ENCODE data around the gene PAK2.

PAK2 gene

GRCh38 chr3:196740481-196741248 lies 1.0 kb downstream of the PAK2 start:
- no peak for TF ChIP-seq CTCF (IDR thresholded peaks at IDR 0.05)

DNA sequence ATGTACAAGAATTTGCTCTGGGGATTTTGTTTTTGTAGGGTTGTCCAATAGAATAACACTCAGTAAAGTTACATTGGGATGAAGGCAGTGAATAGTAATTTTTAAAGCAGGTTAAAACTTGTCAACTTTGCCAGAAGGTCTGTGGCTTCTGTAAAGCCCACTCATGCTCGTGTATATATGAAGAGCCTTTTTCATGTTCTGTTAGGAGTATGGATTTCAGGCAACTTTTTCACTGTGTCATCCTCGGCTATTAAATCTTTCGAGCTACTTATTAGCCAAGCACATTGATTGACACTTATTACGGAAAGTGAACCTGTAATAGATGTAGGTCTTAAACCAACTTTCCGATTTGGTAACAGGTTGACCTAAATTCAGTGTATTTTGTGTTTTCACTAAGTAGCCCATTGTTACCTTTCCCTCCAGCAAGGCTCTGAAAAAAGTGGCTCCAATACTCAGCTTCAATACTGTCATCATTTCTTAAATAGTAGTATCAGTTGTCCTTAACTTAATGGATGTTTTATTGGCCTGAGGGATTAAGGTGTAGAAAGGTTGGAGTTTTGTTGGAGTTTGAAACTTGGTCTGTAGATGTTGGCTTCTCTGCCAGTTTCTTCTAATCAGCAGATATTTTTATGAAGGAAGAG lies 1.7 kb downstream of the PAK2 start:
- TF ChIP-seq CTCF (IDR thresholded peaks at IDR 0.05), result no peak

DNA sequence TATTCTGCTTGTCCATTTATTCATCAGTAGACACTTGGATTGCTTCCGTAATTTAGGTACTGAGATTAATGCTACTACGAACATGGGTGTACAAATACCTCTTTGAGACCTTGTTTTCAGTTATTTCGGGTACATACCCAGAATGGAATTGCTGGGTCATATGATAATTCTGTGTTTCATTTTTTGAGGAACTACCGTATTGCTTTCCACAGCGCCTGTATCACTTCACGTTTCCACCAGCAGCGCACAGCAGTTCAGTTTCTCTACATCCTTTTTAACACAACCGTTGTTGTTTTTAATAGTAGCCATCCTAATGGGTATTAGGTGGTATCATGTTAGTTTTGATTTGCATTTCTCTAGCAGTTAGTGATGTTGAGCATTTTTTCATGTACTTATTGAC lies 9.5 kb downstream of the PAK2 start:
- TF ChIP-seq CTCF (IDR thresholded peaks at IDR 0.05), result no peak

- TF ChIP-seq CTCF (IDR thresholded peaks at IDR 0.05), result no peak
Observed at GRCh38 chr3:196753201-196753600, 13.5 kb downstream of the PAK2 start.

DNA sequence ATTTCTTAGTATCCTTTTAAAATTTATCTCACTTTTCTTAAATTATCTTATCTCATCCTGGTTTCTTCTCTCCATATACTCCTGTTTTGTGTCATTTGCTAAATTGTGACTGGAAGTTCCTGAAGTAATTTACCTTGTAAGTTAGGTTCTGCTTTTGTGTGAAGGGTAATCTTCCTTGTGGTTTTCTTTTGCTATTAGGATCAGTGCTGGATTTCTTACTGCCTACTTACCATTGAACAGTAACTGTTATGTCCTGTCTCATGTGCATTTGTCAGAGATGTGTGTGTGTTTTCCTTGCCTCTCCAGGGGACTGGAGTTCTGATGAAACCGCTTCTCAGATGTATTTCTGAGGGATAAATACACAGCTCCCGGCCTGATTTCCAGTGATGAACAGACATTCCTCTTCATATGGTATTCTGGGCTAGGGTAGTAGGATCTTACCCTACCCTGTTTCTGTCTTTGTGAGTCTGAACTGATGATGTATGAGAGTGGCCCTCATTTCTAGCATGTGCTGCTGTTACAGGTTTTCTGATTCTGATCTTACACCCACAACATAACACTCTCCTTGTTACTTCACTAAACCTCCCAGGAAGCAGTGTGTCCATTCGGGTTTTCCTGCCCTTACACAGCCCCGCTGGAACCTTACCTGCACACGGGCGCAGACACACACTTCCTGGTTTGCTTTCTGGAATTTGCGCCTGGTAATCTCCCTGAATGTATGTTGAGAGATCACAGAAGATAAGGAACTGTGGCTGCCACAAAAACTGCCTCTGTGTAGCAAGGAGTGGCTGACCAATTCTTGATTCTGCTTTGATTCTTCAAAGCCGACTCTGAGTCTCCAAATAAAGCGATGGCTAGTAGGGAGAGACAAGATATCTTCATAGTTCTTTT lies 14.7 kb downstream of the PAK2 start:
- no peak for TF ChIP-seq CTCF (IDR thresholded peaks at IDR 0.05)

GRCh38 chr3:196756732-196757131 lies 17.1 kb downstream of the PAK2 start:
- TF ChIP-seq CTCF (IDR thresholded peaks at IDR 0.05), result no peak

- no peak for TF ChIP-seq CTCF (IDR thresholded peaks at IDR 0.05)
Observed at GRCh38 chr3:196757876-196758739, 18.5 kb downstream of the PAK2 start.
